GM23338 (cell line): Measurements from ENCODE around the gene KLK10. TPM values are rescaled to one million over a fixed set of nuclear protein-coding genes. Genes with fewer than 3 reads are reported as not detected.
A peak's percentile ranks its signal among the peaks of the same experiment; 100 is the strongest.

Experiments
- ATAC-seq: fragments of 200-7000 bp; cut with Tn5 transposase; 3 replicates; pipeline ENCODE4 v1.9.1; 2020
- DNase-seq: peaks from one replicate; pipeline ENCODE4 v3.0.0-alpha.2; 2015; ENCODE audit warnings: low spot score
- H2AFZ ChIP-seq: fragments of 200-600 bp; sonication (generic); 2 replicates; pipeline ENCODE4 v1.8.0; 2016; ENCODE audit warnings: antibody characterized with exemption, mild to moderate bottlenecking, moderate library complexity
- H3F3A ChIP-seq: fragments of 200-600 bp; sonication (generic); replicated peaks from 2 replicates; pipeline ENCODE4 v1.8.0; 2017; ENCODE audit warnings: antibody characterized with exemption, mixed run types, low read depth
- H3K27ac ChIP-seq: fragments of 200-600 bp; sonication (generic); 2 replicates; pipeline ENCODE4 v1.6.1; 2016; ENCODE audit warnings: low read depth
- H3K27me3 ChIP-seq: fragments of 200-600 bp; sonication (generic); 2 replicates; pipeline ENCODE4 v1.8.0; 2016; ENCODE audit warnings: mild to moderate bottlenecking, mixed run types, moderate library complexity; ENCODE audit not compliant: insufficient read depth
- H3K36me3 ChIP-seq: fragments of 200-600 bp; sonication (generic); 2 replicates; pipeline ENCODE4 v1.8.0; 2016; ENCODE audit warnings: mild to moderate bottlenecking; ENCODE audit not compliant: insufficient read depth
- H3K4me1 ChIP-seq: fragments of 200-600 bp; sonication (generic); 2 replicates; pipeline ENCODE4 v1.8.0; 2016; ENCODE audit warnings: mild to moderate bottlenecking, moderate library complexity; ENCODE audit not compliant: insufficient read depth
- H3K4me2 ChIP-seq: fragments of 200-600 bp; sonication (generic); 2 replicates; pipeline ENCODE4 v1.7.1; 2017; ENCODE audit warnings: mixed run types
- H3K4me3 ChIP-seq: fragments of 200-600 bp; sonication (generic); 2 replicates; pipeline ENCODE4 v1.6.1; 2016; ENCODE audit warnings: mixed run types
- H3K79me2 ChIP-seq: fragments of 200-600 bp; sonication (generic); replicated peaks from 2 replicates; pipeline ENCODE4 v1.8.0; 2017; ENCODE audit warnings: mild to moderate bottlenecking; ENCODE audit not compliant: insufficient read depth
- H3K9me2 ChIP-seq: fragments of 200-600 bp; sonication (generic); 2 replicates; pipeline ENCODE4 v1.8.0; 2017; ENCODE audit not compliant: insufficient read depth
- H4K20me1 ChIP-seq: fragments of 200-600 bp; sonication (generic); replicated peaks from 2 replicates; pipeline ENCODE4 v1.8.0; 2017; ENCODE audit warnings: mild to moderate bottlenecking; ENCODE audit not compliant: insufficient read depth
- H3K27ac Mint-ChIP-seq: 2 replicates; pipeline ENCODE4 v1.8.0; 2020; ENCODE audit warnings: inconsistent platforms, mild to moderate bottlenecking, moderate library complexity, mixed read lengths
- H3K27me3 Mint-ChIP-seq: 3 replicates; pipeline ENCODE4 v1.8.0; 2022; ENCODE audit warnings: low read depth, mild to moderate bottlenecking, moderate library complexity, mixed read lengths, inconsistent platforms; ENCODE audit not compliant: insufficient read depth, poor library complexity
- H3K36me3 Mint-ChIP-seq: 3 replicates; pipeline ENCODE4 v1.8.0; 2021; ENCODE audit warnings: low read depth, mild to moderate bottlenecking, inconsistent platforms, moderate library complexity, mixed read lengths
- H3K4me1 Mint-ChIP-seq: 3 replicates; pipeline ENCODE4 v1.8.0; 2020; ENCODE audit warnings: mild to moderate bottlenecking, inconsistent platforms, mixed read lengths
- H3K4me3 Mint-ChIP-seq: 3 replicates; pipeline ENCODE4 v1.8.0; 2021; ENCODE audit warnings: moderate library complexity, mild to moderate bottlenecking, inconsistent platforms, mixed read lengths
- H3K9me3 Mint-ChIP-seq: 3 replicates; pipeline ENCODE4 v1.8.0; 2020; ENCODE audit warnings: moderate library complexity, mild to moderate bottlenecking, inconsistent platforms, mixed read lengths
- CREB1 ChIP-seq: fragments of 250-450 bp; sonication (Bioruptor Pico); IDR thresholded peaks from 2 replicates; pipeline ENCODE4 v1.5.0; 2020; ENCODE audit warnings: low read depth, mild to moderate bottlenecking, moderate library complexity
- EZH2 ChIP-seq: fragments of 200-600 bp; sonication (generic); IDR thresholded peaks from one replicate; pipeline ENCODE4 v1.8.0; 2017; ENCODE audit warnings: antibody characterized with exemption, mild to moderate bottlenecking, low read depth; ENCODE audit not compliant: unreplicated experiment
- EZH2phosphoT487 ChIP-seq: fragments of 200-600 bp; sonication (generic); IDR thresholded peaks from one replicate; pipeline ENCODE4 v1.8.1; 2018; ENCODE audit warnings: antibody characterized with exemption; ENCODE audit not compliant: unreplicated experiment
- JUNB ChIP-seq: IDR thresholded peaks from one replicate; pipeline ENCODE4 v1.6.1; 2016; ENCODE audit warnings: antibody characterized with exemption; ENCODE audit not compliant: unreplicated experiment
- NANOG ChIP-seq: IDR thresholded peaks from 2 replicates; pipeline ENCODE4 v1.6.1; 2016; ENCODE audit warnings: antibody characterized with exemption, borderline replicate concordance
- POLR2AphosphoS5 ChIP-seq: IDR thresholded peaks from 2 replicates; pipeline ENCODE4 v1.6.1; 2016; ENCODE audit warnings: antibody characterized with exemption, low read depth
- STAT1 ChIP-seq: IDR thresholded peaks from one replicate; pipeline ENCODE4 v1.6.1; 2016; ENCODE audit warnings: antibody characterized with exemption; ENCODE audit not compliant: unreplicated experiment
- ZNF114 ChIP-seq: fragments of 250-450 bp; sonication (Bioruptor Pico); IDR thresholded peaks from 2 replicates; pipeline ENCODE4 v1.5.0; 2020; ENCODE audit warnings: mild to moderate bottlenecking, moderate library complexity
- ZNF331 ChIP-seq: fragments of 250-450 bp; sonication (Bioruptor Pico); IDR thresholded peaks from 2 replicates; pipeline ENCODE4 v1.5.0; 2020; ENCODE audit warnings: low read depth, mild to moderate bottlenecking, moderate library complexity
- long read RNA-seq: library from polyadenylated mRNA; unstranded; transcript quantifications from one replicate; pipeline ENCODE4 v2.0.0, GENCODE V29; 2020; ENCODE audit not compliant: unreplicated experiment
- polyA plus RNA-seq: library from polyadenylated mRNA; unstranded; fragments of >200 nt; fragmentation: Nextera tagmentation; extraction: Ambion mirVana; gene quantifications from 2 replicates; pipeline ENCODE4 v1.2.1, GENCODE V29; 2016
- total RNA-seq: library from RNA; depleted of rRNA; stranded (reverse); fragments of >200 nt; shearing (Covaris generic); gene quantifications from 2 replicates; pipeline ENCODE4 v1.2.3, GENCODE V29; 2014; rRNA removed
- TF ChIP-seq, protein P1 (sequence below): fragments of 250-450 bp; sonication (Bioruptor Pico); IDR thresholded peaks from 2 replicates; pipeline ENCODE4 v1.5.0; 2020; ENCODE audit warnings: mild to moderate bottlenecking, moderate library complexity
- TF ChIP-seq, protein P2 (sequence below): IDR thresholded peaks from 2 replicates; pipeline ENCODE4 v1.6.1; 2016; ENCODE audit warnings: antibody characterized with exemption
- TF ChIP-seq, protein P3 (sequence below), 2 experiments: fragments of 200-600 bp in 1 of 2; sonication (generic) in 1 of 2; conservative IDR thresholded peaks; 2 replicates each; pipeline versions ENCODE4 v1.5.1 to v1.6.1; 2016 to 2017; ENCODE audit warnings: antibody characterized with exemption in 2 of 2, low read depth in 2 of 2, mild to moderate bottlenecking in 2 of 2, moderate library complexity in 1 of 2
- TF ChIP-seq, protein P4 (sequence below): IDR thresholded peaks from one replicate; pipeline ENCODE4 v1.6.1; 2018; ENCODE audit warnings: antibody characterized with exemption; ENCODE audit not compliant: unreplicated experiment

KLK10 gene, protein sequence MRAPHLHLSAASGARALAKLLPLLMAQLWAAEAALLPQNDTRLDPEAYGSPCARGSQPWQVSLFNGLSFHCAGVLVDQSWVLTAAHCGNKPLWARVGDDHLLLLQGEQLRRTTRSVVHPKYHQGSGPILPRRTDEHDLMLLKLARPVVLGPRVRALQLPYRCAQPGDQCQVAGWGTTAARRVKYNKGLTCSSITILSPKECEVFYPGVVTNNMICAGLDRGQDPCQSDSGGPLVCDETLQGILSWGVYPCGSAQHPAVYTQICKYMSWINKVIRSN
- 4.9 and 6.6 TPM in 2 replicates for total RNA-seq
- polyA plus RNA-seq: 6.0 and 6.1 TPM in 2 replicates
- long read RNA-seq, partial matches to known transcripts: 2 of 2 reads
- long read RNA-seq, other reads (novel, unspliced or antisense): 0 of 2 reads

DNA sequence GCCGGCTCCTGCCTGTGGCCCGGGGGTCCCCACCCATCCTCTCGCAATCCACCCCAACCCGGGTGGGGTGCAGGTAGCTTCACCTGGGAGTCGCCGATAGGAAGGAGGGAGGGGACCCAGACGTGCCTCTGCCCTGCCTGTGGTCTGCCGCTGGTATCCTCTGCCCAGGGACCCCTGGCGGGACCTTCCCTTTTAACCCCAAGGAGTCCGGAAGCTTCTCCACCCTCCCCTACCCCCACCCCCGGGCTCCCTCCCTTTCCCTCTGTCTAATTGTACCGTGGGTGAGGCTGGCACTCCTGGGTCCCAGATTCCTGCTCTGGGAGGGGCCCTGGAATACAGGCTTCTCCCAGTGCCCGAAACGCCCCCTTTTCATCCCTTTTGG lies at the start of gene KLK10:
Gene KLK10, minus strand, starts transcription at position 166 of the 382 bp plus-strand sequence. CDS start 579 bp downstream, outside the sequence.
- H2AFZ ChIP-seq: peak within 1 kb of the TSS; percentile 85
- Mint-ChIP-seq H3K27ac (no peak within 1 kb of the TSS), H3K9me3 (peaks cover 10% of the 10 kb centered on the region), H3K4me3 (peak within 1 kb of the TSS; percentile 86), H3K36me3 (peaks cover 3% of the 10 kb centered on the region; the same call in 1 of the 3 replicates), H3K27me3 (peaks cover 35% of the 10 kb centered on the region), H3K4me1 (peaks cover 19% of the 10 kb centered on the region)
- H3K4me3 ChIP-seq: peak within 1 kb of the TSS; percentile 65
- peaks cover 32% of the 10 kb centered on the region for H3K27me3 ChIP-seq
- peak; percentile 5 for ATAC-seq
- TF ChIP-seq STAT1 (no peak), NANOG (no peak), CREB1 (CRISPR knock-in tag) (no peak), ZNF331 (CRISPR knock-in tag) (no peak), EZH2phosphoT487 (no peak), JUNB (no peak), EZH2 (no peak), POLR2AphosphoS5 (no peak), ZNF114 (CRISPR knock-in tag) (no peak)
- TF ChIP-seq, protein P1, sequence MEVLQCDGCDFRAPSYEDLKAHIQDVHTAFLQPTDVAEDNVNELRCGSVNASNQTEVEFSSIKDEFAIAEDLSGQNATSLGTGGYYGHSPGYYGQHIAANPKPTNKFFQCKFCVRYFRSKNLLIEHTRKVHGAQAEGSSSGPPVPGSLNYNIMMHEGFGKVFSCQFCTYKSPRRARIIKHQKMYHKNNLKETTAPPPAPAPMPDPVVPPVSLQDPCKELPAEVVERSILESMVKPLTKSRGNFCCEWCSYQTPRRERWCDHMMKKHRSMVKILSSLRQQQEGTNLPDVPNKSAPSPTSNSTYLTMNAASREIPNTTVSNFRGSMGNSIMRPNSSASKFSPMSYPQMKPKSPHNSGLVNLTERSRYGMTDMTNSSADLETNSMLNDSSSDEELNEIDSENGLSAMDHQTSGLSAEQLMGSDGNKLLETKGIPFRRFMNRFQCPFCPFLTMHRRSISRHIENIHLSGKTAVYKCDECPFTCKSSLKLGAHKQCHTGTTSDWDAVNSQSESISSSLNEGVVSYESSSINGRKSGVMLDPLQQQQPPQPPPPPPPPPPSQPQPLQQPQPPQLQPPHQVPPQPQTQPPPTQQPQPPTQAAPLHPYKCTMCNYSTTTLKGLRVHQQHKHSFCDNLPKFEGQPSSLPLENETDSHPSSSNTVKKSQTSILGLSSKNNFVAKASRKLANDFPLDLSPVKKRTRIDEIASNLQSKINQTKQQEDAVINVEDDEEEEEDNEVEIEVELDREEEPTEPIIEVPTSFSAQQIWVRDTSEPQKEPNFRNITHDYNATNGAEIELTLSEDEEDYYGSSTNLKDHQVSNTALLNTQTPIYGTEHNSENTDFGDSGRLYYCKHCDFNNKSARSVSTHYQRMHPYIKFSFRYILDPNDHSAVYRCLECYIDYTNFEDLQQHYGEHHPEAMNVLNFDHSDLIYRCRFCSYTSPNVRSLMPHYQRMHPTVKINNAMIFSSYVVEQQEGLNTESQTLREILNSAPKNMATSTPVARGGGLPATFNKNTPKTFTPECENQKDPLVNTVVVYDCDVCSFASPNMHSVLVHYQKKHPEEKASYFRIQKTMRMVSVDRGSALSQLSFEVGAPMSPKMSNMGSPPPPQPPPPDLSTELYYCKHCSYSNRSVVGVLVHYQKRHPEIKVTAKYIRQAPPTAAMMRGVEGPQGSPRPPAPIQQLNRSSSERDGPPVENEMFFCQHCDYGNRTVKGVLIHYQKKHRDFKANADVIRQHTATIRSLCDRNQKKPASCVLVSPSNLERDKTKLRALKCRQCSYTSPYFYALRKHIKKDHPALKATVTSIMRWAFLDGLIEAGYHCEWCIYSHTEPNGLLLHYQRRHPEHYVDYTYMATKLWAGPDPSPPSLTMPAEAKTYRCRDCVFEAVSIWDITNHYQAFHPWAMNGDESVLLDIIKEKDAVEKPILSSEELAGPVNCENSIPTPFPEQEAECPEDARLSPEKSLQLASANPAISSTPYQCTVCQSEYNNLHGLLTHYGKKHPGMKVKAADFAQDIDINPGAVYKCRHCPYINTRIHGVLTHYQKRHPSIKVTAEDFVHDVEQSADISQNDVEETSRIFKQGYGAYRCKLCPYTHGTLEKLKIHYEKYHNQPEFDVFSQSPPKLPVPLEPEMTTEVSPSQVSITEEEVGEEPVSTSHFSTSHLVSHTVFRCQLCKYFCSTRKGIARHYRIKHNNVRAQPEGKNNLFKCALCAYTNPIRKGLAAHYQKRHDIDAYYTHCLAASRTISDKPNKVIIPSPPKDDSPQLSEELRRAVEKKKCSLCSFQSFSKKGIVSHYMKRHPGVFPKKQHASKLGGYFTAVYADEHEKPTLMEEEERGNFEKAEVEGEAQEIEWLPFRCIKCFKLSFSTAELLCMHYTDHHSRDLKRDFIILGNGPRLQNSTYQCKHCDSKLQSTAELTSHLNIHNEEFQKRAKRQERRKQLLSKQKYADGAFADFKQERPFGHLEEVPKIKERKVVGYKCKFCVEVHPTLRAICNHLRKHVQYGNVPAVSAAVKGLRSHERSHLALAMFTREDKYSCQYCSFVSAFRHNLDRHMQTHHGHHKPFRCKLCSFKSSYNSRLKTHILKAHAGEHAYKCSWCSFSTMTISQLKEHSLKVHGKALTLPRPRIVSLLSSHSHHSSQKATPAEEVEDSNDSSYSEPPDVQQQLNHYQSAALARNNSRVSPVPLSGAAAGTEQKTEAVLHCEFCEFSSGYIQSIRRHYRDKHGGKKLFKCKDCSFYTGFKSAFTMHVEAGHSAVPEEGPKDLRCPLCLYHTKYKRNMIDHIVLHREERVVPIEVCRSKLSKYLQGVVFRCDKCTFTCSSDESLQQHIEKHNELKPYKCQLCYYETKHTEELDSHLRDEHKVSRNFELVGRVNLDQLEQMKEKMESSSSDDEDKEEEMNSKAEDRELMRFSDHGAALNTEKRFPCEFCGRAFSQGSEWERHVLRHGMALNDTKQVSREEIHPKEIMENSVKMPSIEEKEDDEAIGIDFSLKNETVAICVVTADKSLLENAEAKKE: no peak
- TF ChIP-seq, protein P2, sequence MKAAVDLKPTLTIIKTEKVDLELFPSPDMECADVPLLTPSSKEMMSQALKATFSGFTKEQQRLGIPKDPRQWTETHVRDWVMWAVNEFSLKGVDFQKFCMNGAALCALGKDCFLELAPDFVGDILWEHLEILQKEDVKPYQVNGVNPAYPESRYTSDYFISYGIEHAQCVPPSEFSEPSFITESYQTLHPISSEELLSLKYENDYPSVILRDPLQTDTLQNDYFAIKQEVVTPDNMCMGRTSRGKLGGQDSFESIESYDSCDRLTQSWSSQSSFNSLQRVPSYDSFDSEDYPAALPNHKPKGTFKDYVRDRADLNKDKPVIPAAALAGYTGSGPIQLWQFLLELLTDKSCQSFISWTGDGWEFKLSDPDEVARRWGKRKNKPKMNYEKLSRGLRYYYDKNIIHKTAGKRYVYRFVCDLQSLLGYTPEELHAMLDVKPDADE: no peak
- TF ChIP-seq, protein P3, sequence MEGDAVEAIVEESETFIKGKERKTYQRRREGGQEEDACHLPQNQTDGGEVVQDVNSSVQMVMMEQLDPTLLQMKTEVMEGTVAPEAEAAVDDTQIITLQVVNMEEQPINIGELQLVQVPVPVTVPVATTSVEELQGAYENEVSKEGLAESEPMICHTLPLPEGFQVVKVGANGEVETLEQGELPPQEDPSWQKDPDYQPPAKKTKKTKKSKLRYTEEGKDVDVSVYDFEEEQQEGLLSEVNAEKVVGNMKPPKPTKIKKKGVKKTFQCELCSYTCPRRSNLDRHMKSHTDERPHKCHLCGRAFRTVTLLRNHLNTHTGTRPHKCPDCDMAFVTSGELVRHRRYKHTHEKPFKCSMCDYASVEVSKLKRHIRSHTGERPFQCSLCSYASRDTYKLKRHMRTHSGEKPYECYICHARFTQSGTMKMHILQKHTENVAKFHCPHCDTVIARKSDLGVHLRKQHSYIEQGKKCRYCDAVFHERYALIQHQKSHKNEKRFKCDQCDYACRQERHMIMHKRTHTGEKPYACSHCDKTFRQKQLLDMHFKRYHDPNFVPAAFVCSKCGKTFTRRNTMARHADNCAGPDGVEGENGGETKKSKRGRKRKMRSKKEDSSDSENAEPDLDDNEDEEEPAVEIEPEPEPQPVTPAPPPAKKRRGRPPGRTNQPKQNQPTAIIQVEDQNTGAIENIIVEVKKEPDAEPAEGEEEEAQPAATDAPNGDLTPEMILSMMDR (conservative IDR thresholded peaks at IDR 0.05; ENCODE audit: low read depth in 2 of 2): no peak
- TF ChIP-seq, protein P4, sequence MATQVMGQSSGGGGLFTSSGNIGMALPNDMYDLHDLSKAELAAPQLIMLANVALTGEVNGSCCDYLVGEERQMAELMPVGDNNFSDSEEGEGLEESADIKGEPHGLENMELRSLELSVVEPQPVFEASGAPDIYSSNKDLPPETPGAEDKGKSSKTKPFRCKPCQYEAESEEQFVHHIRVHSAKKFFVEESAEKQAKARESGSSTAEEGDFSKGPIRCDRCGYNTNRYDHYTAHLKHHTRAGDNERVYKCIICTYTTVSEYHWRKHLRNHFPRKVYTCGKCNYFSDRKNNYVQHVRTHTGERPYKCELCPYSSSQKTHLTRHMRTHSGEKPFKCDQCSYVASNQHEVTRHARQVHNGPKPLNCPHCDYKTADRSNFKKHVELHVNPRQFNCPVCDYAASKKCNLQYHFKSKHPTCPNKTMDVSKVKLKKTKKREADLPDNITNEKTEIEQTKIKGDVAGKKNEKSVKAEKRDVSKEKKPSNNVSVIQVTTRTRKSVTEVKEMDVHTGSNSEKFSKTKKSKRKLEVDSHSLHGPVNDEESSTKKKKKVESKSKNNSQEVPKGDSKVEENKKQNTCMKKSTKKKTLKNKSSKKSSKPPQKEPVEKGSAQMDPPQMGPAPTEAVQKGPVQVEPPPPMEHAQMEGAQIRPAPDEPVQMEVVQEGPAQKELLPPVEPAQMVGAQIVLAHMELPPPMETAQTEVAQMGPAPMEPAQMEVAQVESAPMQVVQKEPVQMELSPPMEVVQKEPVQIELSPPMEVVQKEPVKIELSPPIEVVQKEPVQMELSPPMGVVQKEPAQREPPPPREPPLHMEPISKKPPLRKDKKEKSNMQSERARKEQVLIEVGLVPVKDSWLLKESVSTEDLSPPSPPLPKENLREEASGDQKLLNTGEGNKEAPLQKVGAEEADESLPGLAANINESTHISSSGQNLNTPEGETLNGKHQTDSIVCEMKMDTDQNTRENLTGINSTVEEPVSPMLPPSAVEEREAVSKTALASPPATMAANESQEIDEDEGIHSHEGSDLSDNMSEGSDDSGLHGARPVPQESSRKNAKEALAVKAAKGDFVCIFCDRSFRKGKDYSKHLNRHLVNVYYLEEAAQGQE: no peak
- no peaks in the 10 kb centered on the region for H3K79me2 ChIP-seq
- H3K4me2 ChIP-seq: peak within 1 kb of the TSS; percentile 88
- no peak within 1 kb of the TSS for H3K27ac ChIP-seq
- no peaks in the 10 kb centered on the region for H3K36me3 ChIP-seq
- no peaks in the 10 kb centered on the region for H4K20me1 ChIP-seq
- DNase-seq: no peak
- H3K9me2 ChIP-seq: no peaks in the 10 kb centered on the region
- no peaks in the 10 kb centered on the region for H3F3A ChIP-seq
- H3K4me1 ChIP-seq: peaks cover 5% of the 10 kb centered on the region; the same call in 1 of the 2 replicates
